C4-2B (cell line): ENCODE data around the gene KRTAP12-2.

Source experiments
- H3K27ac ChIP-seq: fragments of 450-650 bp; 2 replicates; pipeline ENCODE4 v1.5.1; 2017
- CTCF ChIP-seq: fragments of 450-650 bp; conservative IDR thresholded peaks from 2 replicates; pipeline ENCODE4 v1.5.1; 2017; ENCODE audit warnings: mild to moderate bottlenecking
- ZFX ChIP-seq: fragments of 450-650 bp; IDR thresholded peaks from 2 replicates; pipeline ENCODE4 v1.6.1; 2017

KRTAP12-2 gene, protein sequence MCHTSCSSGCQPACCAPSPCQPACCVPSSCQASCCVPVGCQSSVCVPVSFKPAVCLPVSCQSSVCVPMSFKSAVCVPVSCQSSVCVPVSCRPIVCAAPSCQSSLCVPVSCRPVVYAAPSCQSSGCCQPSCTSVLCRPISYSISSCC

GRCh38 chr21:44666401-44667320, at the start of gene KRTAP12-2:
TSS of gene KRTAP12-2 (minus strand) at chr21:44666927. CDS start at chr21:44666886, 41 bp downstream.
- no peak within 1 kb of the TSS for H3K27ac ChIP-seq
- TF ChIP-seq ZFX, result no peak

DNA sequence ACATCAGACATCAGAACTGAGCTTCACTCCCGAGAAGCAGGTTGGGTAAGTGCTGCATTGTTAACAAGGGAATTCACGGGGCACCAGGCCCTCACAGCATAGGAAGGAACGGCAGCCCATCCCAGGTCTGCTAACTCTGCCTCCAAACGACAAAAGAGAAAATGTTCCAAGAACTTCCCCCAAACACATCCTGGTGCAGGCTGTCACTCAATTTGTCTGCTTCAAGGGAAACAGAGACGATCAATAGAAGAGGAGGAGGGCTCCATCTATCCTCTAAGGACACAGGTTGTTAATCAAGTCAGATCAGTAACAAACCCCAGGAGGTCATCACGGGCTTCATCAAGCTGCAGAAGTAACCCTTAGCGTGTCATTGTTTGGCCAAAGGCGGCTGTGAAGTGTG, 48.2 kb upstream of the KRTAP12-2 start:
- TF ChIP-seq ZFX (no peak), CTCF (no peak)
- H3K27ac ChIP-seq, result no peak overlapping the region

DNA sequence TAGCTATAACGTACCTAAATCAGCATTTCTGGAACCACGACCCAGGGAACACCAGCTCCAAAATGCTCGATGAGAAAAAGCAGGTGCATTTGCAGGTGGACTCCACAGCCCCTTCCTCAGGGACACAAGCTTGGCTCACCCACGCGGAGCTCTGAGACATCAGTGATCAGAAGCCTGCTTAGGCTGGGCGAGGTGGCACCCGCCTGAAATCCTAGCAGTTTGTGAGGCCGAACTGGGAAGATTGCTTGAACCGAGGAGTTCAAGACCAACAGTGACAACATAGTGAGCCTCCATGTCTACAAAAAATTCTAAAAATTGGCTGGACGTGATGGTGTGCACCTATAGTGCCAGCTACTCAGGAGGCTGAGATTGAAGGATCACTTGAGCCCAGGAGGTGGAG, 47.1 kb upstream of the KRTAP12-2 start:
- TF ChIP-seq ZFX, result no peak
- TF ChIP-seq CTCF, result no peak
- no peak overlapping the region for H3K27ac ChIP-seq

DNA sequence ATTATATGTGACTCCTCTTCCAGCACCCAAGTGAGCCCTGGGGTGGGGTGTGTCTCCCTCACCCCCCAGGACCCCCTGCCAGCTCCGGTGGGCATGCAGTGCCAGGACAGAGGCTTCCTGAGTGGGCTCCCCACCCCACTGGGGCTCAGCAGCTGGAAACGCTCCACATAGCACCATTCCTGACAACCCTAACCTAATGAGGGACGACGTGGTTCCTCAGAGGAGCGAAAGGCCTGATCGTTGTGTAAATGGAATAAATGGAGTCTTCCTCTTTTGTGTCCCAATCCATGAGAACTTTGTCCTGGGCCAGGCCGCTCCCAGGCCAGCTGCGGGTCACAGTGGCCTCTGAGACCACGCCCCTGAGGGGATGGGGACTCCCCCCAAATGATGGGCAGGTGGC, 46.4 kb upstream of the KRTAP12-2 start:
- H3K27ac ChIP-seq, result no peak overlapping the region
- TF ChIP-seq ZFX, result no peak
- no peak for TF ChIP-seq CTCF

DNA sequence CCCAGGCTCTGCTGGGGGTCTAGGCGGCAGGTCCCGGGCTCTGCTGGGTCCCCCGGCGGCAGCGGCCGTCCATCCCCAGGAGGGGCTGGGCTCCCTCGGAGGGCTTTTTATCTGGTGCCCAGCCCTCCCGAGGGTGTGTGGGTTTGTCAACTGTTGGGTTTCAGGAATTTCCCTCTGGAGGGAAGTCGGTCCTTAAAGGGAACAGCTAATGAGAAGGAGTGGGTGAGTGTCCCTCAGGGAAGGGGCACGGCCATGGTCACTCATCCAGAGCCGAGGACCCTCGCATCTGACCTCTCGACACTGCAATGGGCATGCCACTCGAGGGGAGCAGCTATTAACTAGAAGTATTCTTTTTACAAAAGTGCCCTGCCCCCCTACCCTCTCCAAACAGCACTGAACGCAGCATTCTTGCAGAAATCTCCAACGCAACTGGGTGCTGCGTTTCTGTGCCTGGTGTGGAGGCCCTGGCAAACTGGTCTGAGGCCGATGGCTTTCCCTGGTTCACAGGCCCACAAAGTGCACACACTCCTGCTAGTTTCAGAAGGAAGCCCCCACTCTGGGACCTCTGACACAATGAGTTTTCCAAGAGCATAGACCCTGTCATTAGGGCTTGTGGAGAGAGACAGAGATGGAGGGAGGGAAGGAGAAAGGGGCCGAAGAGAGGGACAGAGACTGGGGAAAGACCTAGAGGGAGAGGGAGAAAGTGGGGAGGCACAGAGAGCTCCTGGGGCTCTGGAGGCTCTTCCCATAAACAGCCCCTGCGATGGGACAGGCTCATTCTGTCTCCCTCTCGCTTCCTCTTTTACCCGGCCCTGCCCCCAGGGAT, 45.7 kb upstream of the KRTAP12-2 start:
- TF ChIP-seq ZFX (no peak), CTCF (no peak)
- peak overlapping the region; percentile 1; the same call in 1 of the 2 replicates for H3K27ac ChIP-seq

DNA sequence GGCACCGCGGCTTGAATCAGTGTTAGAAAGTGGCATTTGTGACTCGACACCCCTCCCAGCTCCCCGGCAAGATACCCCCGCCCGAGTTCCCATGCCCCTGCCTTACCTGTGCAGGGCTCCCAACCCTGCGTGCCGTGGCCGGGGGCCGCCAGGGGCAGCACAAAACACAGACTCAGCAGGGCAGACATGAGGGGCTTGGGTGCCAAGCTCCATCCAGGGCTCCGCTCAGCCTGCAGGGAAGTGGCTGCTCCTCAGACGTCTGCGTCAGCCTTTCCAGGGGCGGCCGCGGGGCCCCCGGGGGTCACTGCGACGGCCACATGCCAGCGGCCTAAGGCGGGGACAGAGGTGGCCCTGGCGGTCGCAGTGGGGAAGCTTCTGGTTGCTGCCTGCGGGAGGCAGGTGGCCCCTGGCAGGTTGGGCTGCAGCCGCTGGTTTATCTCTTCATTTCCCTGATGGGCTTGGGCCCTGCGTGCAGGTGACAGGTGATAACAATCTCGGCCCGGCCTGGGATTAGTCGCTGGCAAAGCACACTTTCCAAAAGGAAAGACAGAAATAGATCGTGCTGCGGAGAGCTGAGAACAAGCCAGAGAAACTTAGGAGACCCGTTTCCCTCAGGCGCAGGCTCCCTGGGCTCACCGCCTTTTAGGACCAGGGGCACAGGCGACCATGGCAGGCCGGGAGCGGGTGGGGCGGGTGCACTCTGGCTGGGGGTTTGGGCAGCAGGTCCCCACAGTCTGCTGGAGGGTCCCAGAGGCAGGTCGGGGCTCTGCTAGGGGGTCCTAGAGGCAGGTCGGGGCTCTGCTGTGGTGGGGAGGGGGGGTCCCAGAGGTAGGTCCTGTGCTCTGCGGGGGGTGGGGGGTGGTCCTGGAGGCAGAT, 44.8 kb upstream of the KRTAP12-2 start, which contains the start of gene TSPEAR:
Gene TSPEAR (minus strand): TSS at position 246 of the 876 bp plus-strand sequence. CDS start 58 bp downstream, at position 188.
- peak within 1 kb of the TSS; percentile 1; the same call in 1 of the 2 replicates for H3K27ac ChIP-seq
- no peak for TF ChIP-seq ZFX
- TF ChIP-seq CTCF, result no peak; the same call in 1 of the 2 replicates
